K562 (cell line): ENCODE data around the gene HSDL2. TPM values are rescaled to one million over a fixed set of nuclear protein-coding genes. Genes with fewer than 3 reads are reported as not detected.

Experiments used
- FOXM1 ChIP-seq, 2 experiments: fragments of 450-650 bp in 1 of 2; sonication (generic) in 1 of 2; formaldehyde crosslinking in 1 of 2; IDR thresholded peaks; 2 replicates each; pipeline versions ENCODE4 v1.6.1 to v1.9.0; 2017 to 2022; ENCODE audit warnings: low read depth in 2 of 2, mild to moderate bottlenecking in 2 of 2, missing genetic modification reagents in 1 of 2, moderate library complexity in 1 of 2
- KAT8 ChIP-seq: fragments of 450-650 bp; IDR thresholded peaks from 2 replicates; pipeline ENCODE4 v1.6.1; 2016; ENCODE audit warnings: low read depth, mild to moderate bottlenecking
- SRF ChIP-seq, 2 experiments: fragments of 250-450, 450-650 bp in 1 of 2; sonication (Bioruptor Pico) in 1 of 2; sonication (generic) in 1 of 2; formaldehyde crosslinking; IDR thresholded peaks; 2 replicates each; pipeline versions ENCODE4 v1.5.0 to v1.5.1; 2020 to 2022; ENCODE audit warnings: mild to moderate bottlenecking in 1 of 2, missing genetic modification reagents in 1 of 2
- TBP ChIP-seq: optimal IDR thresholded peaks from 2 replicates; pipeline ENCODE3; 2011; ENCODE audit warnings: low read depth, low read length, improper control_type of control experiment
- ZBTB40 ChIP-seq, 2 experiments: fragments of 450-650 bp in 1 of 2; sonication (generic) in 1 of 2; formaldehyde crosslinking in 1 of 2; IDR thresholded peaks; 2 replicates each; pipeline versions ENCODE4 v1.7.1 to v1.9.0; 2016 to 2022; ENCODE audit warnings: inconsistent platforms in 1 of 2, mild to moderate bottlenecking in 1 of 2, missing genetic modification reagents in 1 of 2
- polyA plus RNA-seq, 8 experiments: library from polyadenylated mRNA; depleted of rRNA in 4 of 8; stranded (reverse) in 5 of 8; unstranded in 3 of 8; fragments of >200 nt; fragmentation: Nextera tagmentation in 2 of 8; fragmentation: Illumina TruSeq in 1 of 8; extraction: Ambion mirVana in 2 of 8; extraction: Trizol in 1 of 8; gene quantifications; 2 replicates each; pipeline versions ENCODE4 v1.2.1 to v1.2.3, GENCODE V29; 2011 to 2014; ENCODE audit warnings: inconsistent platforms in 1 of 8, missing spikeins in 1 of 8
- total RNA-seq, 7 experiments: library from RNA; depleted of rRNA in 6 of 7; stranded (reverse); fragments of >200 nt in 6 of 7; fragmentation: Illumina TruSeq in 2 of 7; extraction: Trizol in 2 of 7; gene quantifications; 2 replicates each; pipeline versions ENCODE4 v1.2.1 to v1.2.3, GENCODE V29; 2011 to 2021; ENCODE audit warnings: low replicate concordance in 1 of 7
- TF ChIP-seq, protein P1 (sequence below), 2 experiments: fragments of 450-650 bp; IDR thresholded peaks; 2 replicates each; pipeline ENCODE4 v1.6.1; 2016; ENCODE audit warnings: mild to moderate bottlenecking in 2 of 2, borderline replicate concordance in 1 of 2, low read depth in 1 of 2, moderate library complexity in 1 of 2

HSDL2 gene
- total and polyA plus RNA-seq, 9 of the 15 experiments (the other 6 are each of a cell fraction or from before 2014, with no cell fraction given) = 22.8 to 74.1 (median 35.6) TPM

DNA sequence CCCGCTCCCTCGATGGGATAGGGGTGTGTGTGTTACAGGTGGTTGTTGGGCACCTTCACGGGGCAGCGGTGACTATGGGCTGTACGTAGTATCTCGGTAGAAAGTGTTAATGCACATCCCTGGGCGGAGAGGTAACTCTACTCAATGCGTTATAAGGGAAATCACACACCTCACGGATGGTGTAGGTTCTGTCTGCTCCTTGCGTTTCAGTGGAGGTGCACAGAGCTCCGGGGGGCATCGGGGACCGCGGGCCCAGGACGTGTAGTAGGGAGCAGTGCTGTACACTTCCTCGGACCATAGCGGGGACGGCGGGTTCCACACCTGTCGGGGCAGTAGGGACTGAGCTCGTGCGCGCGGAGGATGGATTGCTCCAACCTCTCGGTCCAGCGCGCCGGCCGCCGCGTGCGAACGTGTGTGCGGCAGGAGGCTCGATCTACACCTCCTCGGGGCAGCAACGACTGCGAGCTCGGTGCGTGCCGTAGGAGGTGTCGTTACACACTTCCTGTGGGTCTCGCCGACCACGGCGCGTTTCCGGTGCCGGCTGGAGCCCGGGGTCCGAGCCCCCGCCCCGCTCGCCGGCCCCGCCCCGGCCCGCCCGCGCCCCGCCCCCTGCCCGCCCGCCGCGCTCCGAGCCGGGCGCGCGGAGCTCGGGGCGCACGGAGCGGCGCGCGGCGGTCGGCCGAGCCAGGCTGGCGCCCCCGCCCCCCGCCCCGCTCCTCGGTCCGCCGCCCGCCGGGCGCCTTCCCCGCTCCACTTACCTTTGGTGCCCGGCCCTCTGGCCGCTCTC lies 106.5 kb downstream of the HSDL2 start, which contains the start of gene KIAA1958 (continued):
- TF ChIP-seq ZBTB40 (IDR thresholded peaks at IDR 0.05) = peak; percentile 91
- TF ChIP-seq ZBTB40 (CRISPR knock-in tag; IDR thresholded peaks at IDR 0.05) = peak; percentile 76; the same call in 1 of the 2 replicates
- TF ChIP-seq FOXM1 (IDR thresholded peaks at IDR 0.05; ENCODE audit: low read depth) = no peak
- peak; percentile 97 for TF ChIP-seq FOXM1 (CRISPR knock-in tag; IDR thresholded peaks at IDR 0.05; ENCODE audit: low read depth)
- no peak for TF ChIP-seq KAT8
- TF ChIP-seq, protein P1, sequence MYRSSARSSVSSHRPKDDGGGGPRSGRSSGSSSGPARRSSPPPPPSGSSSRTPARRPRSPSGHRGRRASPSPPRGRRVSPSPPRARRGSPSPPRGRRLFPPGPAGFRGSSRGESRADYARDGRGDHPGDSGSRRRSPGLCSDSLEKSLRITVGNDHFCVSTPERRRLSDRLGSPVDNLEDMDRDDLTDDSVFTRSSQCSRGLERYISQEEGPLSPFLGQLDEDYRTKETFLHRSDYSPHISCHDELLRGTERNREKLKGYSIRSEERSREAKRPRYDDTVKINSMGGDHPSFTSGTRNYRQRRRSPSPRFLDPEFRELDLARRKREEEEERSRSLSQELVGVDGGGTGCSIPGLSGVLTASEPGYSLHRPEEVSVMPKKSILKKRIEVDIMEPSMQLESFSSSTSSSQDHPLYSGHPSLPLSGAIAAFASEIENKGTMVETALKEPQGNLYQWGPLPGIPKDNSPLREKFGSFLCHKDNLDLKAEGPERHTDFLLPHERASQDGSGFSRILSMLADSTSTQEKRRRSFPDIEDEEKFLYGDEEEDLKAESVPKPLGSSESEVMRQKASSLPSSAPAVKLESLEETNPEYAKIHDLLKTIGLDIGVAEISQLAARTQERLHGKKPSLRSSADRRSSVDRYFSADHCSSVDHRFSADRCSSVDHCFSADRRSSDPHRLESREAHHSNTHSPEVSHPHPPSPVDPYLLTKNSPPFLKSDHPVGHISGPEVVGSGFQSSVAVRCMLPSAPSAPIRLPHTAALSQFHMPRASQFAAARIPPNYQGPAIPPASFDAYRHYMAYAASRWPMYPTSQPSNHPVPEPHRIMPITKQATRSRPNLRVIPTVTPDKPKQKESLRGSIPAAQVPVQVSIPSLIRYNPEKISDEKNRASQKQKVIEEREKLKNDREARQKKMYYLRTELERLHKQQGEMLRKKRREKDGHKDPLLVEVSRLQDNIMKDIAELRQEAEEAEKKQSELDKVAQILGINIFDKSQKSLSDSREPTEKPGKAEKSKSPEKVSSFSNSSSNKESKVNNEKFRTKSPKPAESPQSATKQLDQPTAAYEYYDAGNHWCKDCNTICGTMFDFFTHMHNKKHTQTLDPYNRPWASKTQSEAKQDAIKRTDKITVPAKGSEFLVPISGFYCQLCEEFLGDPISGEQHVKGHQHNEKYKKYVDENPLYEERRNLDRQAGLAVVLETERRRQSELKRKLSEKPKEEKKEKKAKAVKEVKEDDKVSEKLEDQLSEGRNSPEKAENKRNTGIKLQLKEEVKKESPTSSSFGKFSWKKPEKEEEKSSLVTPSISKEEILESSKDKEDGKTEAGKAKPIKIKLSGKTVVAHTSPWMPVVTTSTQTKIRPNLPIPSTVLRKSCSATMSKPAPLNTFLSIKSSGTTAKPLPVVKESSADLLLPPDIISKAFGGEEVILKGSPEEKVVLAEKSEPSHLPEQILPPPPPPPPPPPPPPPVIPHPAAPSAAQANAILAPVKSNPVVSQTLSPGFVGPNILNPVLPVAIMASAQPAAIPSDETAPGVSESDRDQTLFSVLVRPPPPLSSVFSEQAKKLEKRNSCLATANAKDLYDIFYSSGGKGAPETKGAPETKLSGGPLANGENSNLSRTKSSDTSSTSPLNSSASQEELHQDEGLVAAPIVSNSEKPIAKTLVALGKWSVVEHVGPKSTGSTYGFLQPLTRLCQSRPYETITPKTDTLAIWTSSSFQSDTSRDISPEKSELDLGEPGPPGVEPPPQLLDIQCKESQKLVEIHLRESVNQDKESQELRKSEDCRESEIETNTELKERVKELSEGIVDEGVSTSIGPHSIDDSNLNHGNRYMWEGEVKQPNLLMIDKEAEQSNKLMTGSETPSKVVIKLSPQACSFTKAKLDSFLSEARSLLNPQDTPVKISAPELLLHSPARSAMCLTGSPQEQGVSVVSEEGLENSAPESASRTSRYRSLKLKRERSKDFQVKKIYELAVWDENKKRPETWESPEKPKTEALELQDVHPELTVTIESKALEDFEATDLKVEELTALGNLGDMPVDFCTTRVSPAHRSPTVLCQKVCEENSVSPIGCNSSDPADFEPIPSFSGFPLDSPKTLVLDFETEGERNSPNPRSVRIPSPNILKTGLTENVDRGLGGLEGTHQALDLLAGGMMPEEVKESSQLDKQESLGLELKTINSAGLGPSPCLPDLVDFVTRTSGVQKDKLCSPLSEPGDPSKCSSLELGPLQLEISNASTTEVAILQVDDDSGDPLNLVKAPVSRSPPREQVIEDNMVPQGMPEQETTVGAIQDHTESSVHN (IDR thresholded peaks at IDR 0.05; ENCODE audit: borderline replicate concordance in 1 of 2, low read depth in 1 of 2) = no peak
- peak; percentile 92 for TF ChIP-seq TBP
- peak; percentile 25 to 69; a peak in 1 of 4 replicates for TF ChIP-seq SRF (CRISPR knock-in tag; IDR thresholded peaks at IDR 0.05)
